Karpas-422 (cell line): ENCODE results near the gene TAF11. TPM values are rescaled to one million over a fixed set of nuclear protein-coding genes. Genes with fewer than 3 reads are reported as not detected.

Experiments
- DNase-seq: peaks from one replicate; pipeline ENCODE4 v3.0.0-alpha.2; 2015
- H2AFZ ChIP-seq: fragments of 200-600 bp; sonication (generic); 2 replicates; pipeline ENCODE4 v1.6.1; 2014; ENCODE audit warnings: antibody characterized with exemption, low read length, mixed read lengths
- H3K27ac ChIP-seq: fragments of 200-600 bp; sonication (generic); 2 replicates; pipeline ENCODE4 v1.5.1; 2014; ENCODE audit warnings: mild to moderate bottlenecking, low read length, moderate library complexity
- H3K27me3 ChIP-seq: fragments of 200-600 bp; sonication (generic); 2 replicates; pipeline ENCODE4 v1.6.1; 2014; ENCODE audit warnings: low read length, mixed read lengths
- H3K36me3 ChIP-seq: fragments of 200-600 bp; sonication (generic); 2 replicates; pipeline ENCODE4 v1.6.1; 2014; ENCODE audit warnings: low read length, mixed read lengths; ENCODE audit not compliant: insufficient read depth
- H3K4me1 ChIP-seq: fragments of 200-600 bp; sonication (generic); 2 replicates; pipeline ENCODE4 v1.6.1; 2014; ENCODE audit warnings: mild to moderate bottlenecking, low read length, mixed read lengths
- H3K4me2 ChIP-seq: fragments of 200-600 bp; sonication (generic); 2 replicates; pipeline ENCODE4 v1.6.1; 2014; ENCODE audit warnings: low read length, low read depth, mild to moderate bottlenecking; ENCODE audit not compliant: poor library complexity, severe bottlenecking
- H3K4me3 ChIP-seq: fragments of 200-600 bp; sonication (generic); 2 replicates; pipeline ENCODE4 v1.5.1; 2014; ENCODE audit warnings: mild to moderate bottlenecking, antibody characterized with exemption, low read length, mixed read lengths
- H3K79me2 ChIP-seq: fragments of 200-600 bp; sonication (generic); 2 replicates; pipeline ENCODE4 v1.6.1; 2014; ENCODE audit warnings: mild to moderate bottlenecking, low read length, mixed read lengths
- H3K9ac ChIP-seq: fragments of 200-600 bp; sonication (generic); 2 replicates; pipeline ENCODE4 v1.6.0; 2014; ENCODE audit warnings: low read length
- H3K9me2 ChIP-seq: fragments of 200-600 bp; sonication (generic), shearing (Covaris generic); replicated peaks from 2 replicates; pipeline ENCODE4 v1.6.0; 2014; ENCODE audit warnings: mild to moderate bottlenecking, low read length, moderate library complexity; ENCODE audit not compliant: insufficient read depth
- H3K9me3 ChIP-seq: fragments of 300-700, 200-600 bp; sonication (generic); 2 replicates; pipeline ENCODE4 v1.6.1; 2014; ENCODE audit warnings: low read length, mixed read lengths
- H4K20me1 ChIP-seq: fragments of 200-600 bp; sonication (generic); 2 replicates; pipeline ENCODE4 v1.6.1; 2014; ENCODE audit warnings: mild to moderate bottlenecking, antibody characterized with exemption, low read length, low read depth; ENCODE audit not compliant: insufficient read depth
- total RNA-seq: library from RNA; depleted of rRNA; stranded (reverse); fragments of >200 nt; shearing (Covaris generic); gene quantifications from 2 replicates; pipeline ENCODE4 v1.2.3, GENCODE V29; 2014; ENCODE audit warnings: low replicate concordance; rRNA removed

TAF11 gene
- total RNA-seq, 1 experiment from 2014 or later, result 19.1 TPM

- Histone ChIP-seq H3K9ac (no peak overlapping the region), H3K4me1 (no peaks in the 10 kb centered on the region), H3K9me2 (no peaks in the 10 kb centered on the region), H4K20me1 (no peaks in the 10 kb centered on the region), H3K27me3 (no peaks in the 10 kb centered on the region), H3K27ac (no peak overlapping the region), H3K9me3 (no peaks in the 10 kb centered on the region), H3K4me2 (no peak overlapping the region), H3K4me3 (no peak overlapping the region), H3K36me3 (peaks cover 9% of the 10 kb centered on the region), H3K79me2 (no peaks in the 10 kb centered on the region), H2AFZ (no peak overlapping the region)
- DNase-seq, result no peak
Observed at GRCh38 chr6:34834789-34835518, 52.9 kb downstream of the TAF11 start.

- H4K20me1 ChIP-seq, result no peaks in the 10 kb centered on the region
- H3K9ac ChIP-seq, result no peak overlapping the region
- no peaks in the 10 kb centered on the region for H3K9me2 ChIP-seq
- DNase-seq, result no peak
- no peak overlapping the region for H3K4me3 ChIP-seq
- peaks cover 16% of the 10 kb centered on the region; the same call in 1 of the 2 replicates for H3K36me3 ChIP-seq
- H3K9me3 ChIP-seq, result no peaks in the 10 kb centered on the region
- no peak overlapping the region for H3K4me2 ChIP-seq
- peaks cover 3% of the 10 kb centered on the region; the same call in 1 of the 2 replicates for H3K79me2 ChIP-seq
- H3K4me1 ChIP-seq, result no peaks in the 10 kb centered on the region
- no peaks in the 10 kb centered on the region for H3K27me3 ChIP-seq
- no peak overlapping the region for H3K27ac ChIP-seq
- H2AFZ ChIP-seq, result no peak overlapping the region
Observed at GRCh38 chr6:34832942-34833341, 54.9 kb downstream of the TAF11 start.

- H3K4me2 ChIP-seq, result no peak overlapping the region
Observed at GRCh38 chr6:34829137-34829536, 58.7 kb downstream of the TAF11 start.

More at GRCh38 chr6:34829137-34829536, 58.7 kb downstream of the TAF11 start:
- Histone ChIP-seq H3K4me1 (no peaks in the 10 kb centered on the region), H3K4me3 (no peak overlapping the region), H3K9me3 (no peaks in the 10 kb centered on the region), H3K27ac (no peak overlapping the region), H3K9ac (no peak overlapping the region), H4K20me1 (no peaks in the 10 kb centered on the region), H2AFZ (no peak overlapping the region), H3K79me2 (peaks cover 3% of the 10 kb centered on the region; the same call in 1 of the 2 replicates), H3K9me2 (no peaks in the 10 kb centered on the region), H3K36me3 (peaks cover 9% of the 10 kb centered on the region; the same call in 1 of the 2 replicates), H3K27me3 (no peaks in the 10 kb centered on the region)
- DNase-seq, result no peak

Other genes starting within 250 kb of the TAF11 start
- gene ILRUN, start 191.3 kb downstream of the TAF11 start, total RNA-seq, result 28.8 and 33.9 TPM in 2 replicates
- 117 and 119 TPM in 2 replicates for gene SNRPC, start 130.5 kb downstream of the TAF11 start, total RNA-seq
- 11.3 and 12.0 TPM in 2 replicates for gene BLTP3A, start 96.0 kb downstream of the TAF11 start, total RNA-seq
- 7.0 and 10.3 TPM in 2 replicates for gene ANKS1A, start 1.2 kb upstream of the TAF11 start, total RNA-seq